WTC11 (cell line): ENCODE measurements around the gene TLCD1. TPM values are rescaled to one million over a fixed set of nuclear protein-coding genes. Genes with fewer than 3 reads are reported as not detected.

Experiments
- ATAC-seq: fragments of 200-7000 bp; cut with Tn5 transposase; 2 replicates; pipeline ENCODE4 v1.10.0; 2021; ENCODE audit warnings: mild to moderate bottlenecking, moderate library complexity
- CTCF ChIA-PET: fragments of 300-600 bp; sonication (Branson Sonifier 250); formaldehyde crosslinking; loops from one replicate; lab custom pipeline; 2021; ENCODE audit warnings: antibody characterized with exemption; lab: Charles Lee
- POLR2A ChIA-PET: fragments of 350-600 bp; sonication (Branson Sonifier 250); formaldehyde crosslinking; loops from one replicate; lab custom pipeline; 2021; ENCODE audit warnings: antibody characterized with exemption; lab: Charles Lee
- DNase-seq: peaks from one replicate; pipeline ENCODE4 v3.0.0; 2021; ENCODE audit warnings: low spot score
- H3K27ac Mint-ChIP-seq: 2 replicates; pipeline ENCODE4 v1.8.0; 2021; ENCODE audit warnings: mixed read lengths
- H3K27me3 Mint-ChIP-seq: 2 replicates; pipeline ENCODE4 v1.8.0; 2021; ENCODE audit warnings: low read depth, mild to moderate bottlenecking, moderate library complexity, mixed read lengths
- H3K36me3 Mint-ChIP-seq: 2 replicates; pipeline ENCODE4 v1.8.0; 2021; ENCODE audit warnings: mixed read lengths
- H3K4me1 Mint-ChIP-seq: 2 replicates; pipeline ENCODE4 v1.8.0; 2022; ENCODE audit warnings: mixed read lengths
- H3K4me3 Mint-ChIP-seq: 2 replicates; pipeline ENCODE4 v1.8.0; 2021; ENCODE audit warnings: mild to moderate bottlenecking, moderate library complexity, mixed read lengths
- H3K9me3 Mint-ChIP-seq: 2 replicates; pipeline ENCODE4 v1.8.0; 2021; ENCODE audit warnings: mixed read lengths
- ATF1 ChIP-seq: sonication (generic); formaldehyde crosslinking; IDR thresholded peaks from 2 replicates; pipeline ENCODE4 v1.8.1; 2023; ENCODE audit warnings: mild to moderate bottlenecking, moderate library complexity, missing genetic modification reagents
- CBFB ChIP-seq: sonication (generic); formaldehyde crosslinking; IDR thresholded peaks from 2 replicates; pipeline ENCODE4 v1.8.1; 2022; ENCODE audit warnings: mild to moderate bottlenecking, low read depth, missing genetic modification reagents
- E2F5 ChIP-seq: sonication (generic); formaldehyde crosslinking; IDR thresholded peaks from 2 replicates; pipeline ENCODE4 v1.8.1; 2022; ENCODE audit warnings: mild to moderate bottlenecking, moderate library complexity, missing genetic modification reagents
- FOXP1 ChIP-seq: sonication (generic); formaldehyde crosslinking; IDR thresholded peaks from 2 replicates; pipeline ENCODE4 v1.8.0; 2022; ENCODE audit warnings: missing genetic modification reagents, mild to moderate bottlenecking, moderate library complexity, borderline replicate concordance
- HMGXB4 ChIP-seq: sonication (generic); formaldehyde crosslinking; IDR thresholded peaks from 2 replicates; pipeline ENCODE4 v1.8.1; 2023; ENCODE audit warnings: mild to moderate bottlenecking, moderate library complexity, missing genetic modification reagents
- KAT7 ChIP-seq: sonication (generic); formaldehyde crosslinking; IDR thresholded peaks from 2 replicates; pipeline ENCODE4 v1.8.1; 2023; ENCODE audit warnings: missing genetic modification reagents, mild to moderate bottlenecking, borderline replicate concordance
- MLX ChIP-seq: sonication (generic); formaldehyde crosslinking; IDR thresholded peaks from 2 replicates; pipeline ENCODE4 v1.8.1; 2023; ENCODE audit warnings: mild to moderate bottlenecking, missing genetic modification reagents, moderate library complexity
- MXD4 ChIP-seq: fragments of 250-450 bp; sonication (Bioruptor Pico); IDR thresholded peaks from 2 replicates; pipeline ENCODE4 v1.8.0; 2021; ENCODE audit warnings: mild to moderate bottlenecking, moderate library complexity, borderline replicate concordance
- NR2C2 ChIP-seq: sonication (generic); formaldehyde crosslinking; IDR thresholded peaks from 2 replicates; pipeline ENCODE4 v1.8.0; 2022; ENCODE audit warnings: mild to moderate bottlenecking, missing genetic modification reagents
- OVOL2 ChIP-seq: fragments of 250-450 bp; sonication (Bioruptor Pico); IDR thresholded peaks from 2 replicates; pipeline ENCODE4 v1.9.0; 2021; ENCODE audit warnings: mild to moderate bottlenecking, borderline replicate concordance
- PRDM15 ChIP-seq: sonication (generic); formaldehyde crosslinking; IDR thresholded peaks from 2 replicates; pipeline ENCODE4 v1.8.0; 2022; ENCODE audit warnings: missing genetic modification reagents
- TP53 ChIP-seq: sonication (generic); formaldehyde crosslinking; IDR thresholded peaks from 2 replicates; pipeline ENCODE4 v1.8.1; 2023; ENCODE audit warnings: mild to moderate bottlenecking, missing genetic modification reagents
- USF2 ChIP-seq: sonication (generic); formaldehyde crosslinking; IDR thresholded peaks from 2 replicates; pipeline ENCODE4 v1.8.1; 2023; ENCODE audit warnings: mild to moderate bottlenecking, missing genetic modification reagents, moderate library complexity
- ZBTB21 ChIP-seq: sonication (generic); formaldehyde crosslinking; IDR thresholded peaks from 2 replicates; pipeline ENCODE4 v1.8.1; 2023; ENCODE audit warnings: mild to moderate bottlenecking, missing genetic modification reagents, borderline replicate concordance
- ZMAT4 ChIP-seq: fragments of 250-450 bp; sonication (Bioruptor Pico); IDR thresholded peaks from 2 replicates; pipeline ENCODE4 v1.9.0; 2021; ENCODE audit warnings: mild to moderate bottlenecking
- ZNF138 ChIP-seq: sonication (generic); formaldehyde crosslinking; conservative IDR thresholded peaks from 2 replicates; pipeline ENCODE4 v1.8.1; 2022; ENCODE audit warnings: mild to moderate bottlenecking, moderate library complexity, missing genetic modification reagents
- ZNF263 ChIP-seq: sonication (generic); formaldehyde crosslinking; IDR thresholded peaks from 2 replicates; pipeline ENCODE4 v1.8.1; 2022; ENCODE audit warnings: low read depth, mild to moderate bottlenecking, moderate library complexity, missing genetic modification reagents
- ZNF317 ChIP-seq: sonication (generic); formaldehyde crosslinking; IDR thresholded peaks from 2 replicates; pipeline ENCODE4 v1.8.1; 2023; ENCODE audit warnings: low read depth, mild to moderate bottlenecking, moderate library complexity, missing genetic modification reagents, borderline replicate concordance
- total RNA-seq: library from RNA; stranded (reverse); gene quantifications from 3 replicates; pipeline ENCODE4 v1.2.3, GENCODE V29; 2021
- TF ChIP-seq, protein P1 (sequence below): sonication (generic); formaldehyde crosslinking; IDR thresholded peaks from 2 replicates; pipeline ENCODE4 v1.8.0; 2022; ENCODE audit warnings: mild to moderate bottlenecking, missing genetic modification reagents

The TLCD1 gene
- total RNA-seq, 1 experiment from 2014 or later = 36.0 TPM

DNA sequence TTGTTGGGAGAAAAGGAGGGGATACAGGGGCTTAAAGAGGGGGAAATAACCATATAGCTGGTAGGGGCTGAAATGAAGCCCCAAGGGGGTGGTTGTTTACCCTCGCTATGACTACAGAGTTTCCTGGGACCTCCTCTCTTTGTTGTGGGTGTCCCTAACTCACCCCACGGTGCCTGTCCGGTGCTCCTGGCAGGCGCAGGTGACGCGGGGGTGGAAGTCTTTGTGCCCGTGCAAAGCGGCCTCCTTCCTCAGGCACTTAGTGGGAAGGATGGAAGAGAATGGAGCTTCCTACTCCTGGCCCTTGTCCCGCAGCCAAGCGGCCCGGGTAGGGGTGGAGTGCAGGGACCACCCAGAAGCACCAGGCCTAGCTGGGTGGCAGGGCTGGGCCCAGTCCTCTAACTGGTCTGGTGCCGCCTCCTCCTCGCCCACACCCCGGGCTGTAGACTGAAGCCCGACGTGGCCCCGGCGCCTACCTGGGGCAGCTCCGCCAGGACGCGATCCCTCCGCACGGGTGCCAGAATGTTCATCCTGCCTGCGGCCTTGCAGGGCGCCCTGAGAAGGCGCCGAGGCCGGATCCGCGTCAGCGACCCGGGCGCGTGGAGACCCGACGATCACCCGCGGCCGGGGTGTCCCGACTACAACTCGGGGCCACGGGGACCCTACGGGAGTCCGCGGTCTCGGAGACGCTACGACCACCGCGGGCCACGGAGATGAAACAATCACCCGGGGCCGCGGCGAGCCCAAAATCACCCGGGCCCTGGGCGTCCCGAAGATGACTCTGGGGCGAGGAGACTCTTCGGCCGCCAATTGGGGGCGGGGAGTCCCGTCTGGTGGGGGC lies 9.1 kb downstream of the TLCD1 start:
- ATAC-seq (no peak), DNase-seq (peak; percentile 55)
- ChIA-PET CTCF (interaction anchor here (0.8 to 1.4 kb wide), 4 partner anchors 10 to 237 kb away, joined by 4 to 14 read pairs (median 4); partner anchors contain the start of genes BLTP2, NEK8 and TLCD1), POLR2A (interaction anchor here (1.1 to 1.7 kb wide), 2 partner anchors 10 to 72 kb away, joined by 4 to 10 read pairs; partner anchors contain the start of gene BLTP2)
- H3K36me3 Mint-ChIP-seq = peaks cover 43% of the 10 kb centered on the region
- no peaks in the 10 kb centered on the region for H3K9me3 Mint-ChIP-seq
- H3K4me3 Mint-ChIP-seq = peak overlapping the region; percentile 100
- H3K27me3 Mint-ChIP-seq = no peaks in the 10 kb centered on the region
- no peak overlapping the region for H3K27ac Mint-ChIP-seq
- TF ChIP-seq E2F5 (no peak; the same call in 1 of the 2 replicates), ZMAT4 (CRISPR knock-in tag) (no peak), HMGXB4 (peak; percentile 61; the same call in 1 of the 2 replicates), ZNF317 (CRISPR knock-in tag) (no peak), USF2 (CRISPR knock-in tag) (peak; percentile 3; the same call in 1 of the 2 replicates), PRDM15 (CRISPR knock-in tag) (no peak), ZNF263 (CRISPR knock-in tag) (no peak), NR2C2 (no peak), ZNF138 (CRISPR knock-in tag) (no peak), FOXP1 (0 out of 2 replicates have a peak, but pooled peaks have one; percentile 11), KAT7 (CRISPR knock-in tag) (no peak), MLX (CRISPR knock-in tag) (0 out of 2 replicates have a peak, but pooled peaks have one; percentile 10), ZBTB21 (CRISPR knock-in tag) (0 out of 2 replicates have a peak, but pooled peaks have one; percentile 15), ATF1 (no peak), MXD4 (CRISPR knock-in tag) (no peak), TP53 (no peak), CBFB (CRISPR knock-in tag) (peak; percentile 22; the same call in 1 of the 2 replicates), OVOL2 (CRISPR knock-in tag) (no peak)
- TF ChIP-seq, protein P1, sequence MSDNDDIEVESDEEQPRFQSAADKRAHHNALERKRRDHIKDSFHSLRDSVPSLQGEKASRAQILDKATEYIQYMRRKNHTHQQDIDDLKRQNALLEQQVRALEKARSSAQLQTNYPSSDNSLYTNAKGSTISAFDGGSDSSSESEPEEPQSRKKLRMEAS (CRISPR knock-in tag) = no peak
- H3K4me1 Mint-ChIP-seq = peaks cover 44% of the 10 kb centered on the region
